ENCODE measurements around the gene NT5C1A. TPM values are rescaled to one million over a fixed set of nuclear protein-coding genes. Genes with fewer than 3 reads are reported as not detected.
A peak's percentile ranks its signal among the peaks of the same experiment; 100 is the strongest.

The NT5C1A gene
- total RNA-seq, 6 experiments from 2014 or later: not detected

DNA sequence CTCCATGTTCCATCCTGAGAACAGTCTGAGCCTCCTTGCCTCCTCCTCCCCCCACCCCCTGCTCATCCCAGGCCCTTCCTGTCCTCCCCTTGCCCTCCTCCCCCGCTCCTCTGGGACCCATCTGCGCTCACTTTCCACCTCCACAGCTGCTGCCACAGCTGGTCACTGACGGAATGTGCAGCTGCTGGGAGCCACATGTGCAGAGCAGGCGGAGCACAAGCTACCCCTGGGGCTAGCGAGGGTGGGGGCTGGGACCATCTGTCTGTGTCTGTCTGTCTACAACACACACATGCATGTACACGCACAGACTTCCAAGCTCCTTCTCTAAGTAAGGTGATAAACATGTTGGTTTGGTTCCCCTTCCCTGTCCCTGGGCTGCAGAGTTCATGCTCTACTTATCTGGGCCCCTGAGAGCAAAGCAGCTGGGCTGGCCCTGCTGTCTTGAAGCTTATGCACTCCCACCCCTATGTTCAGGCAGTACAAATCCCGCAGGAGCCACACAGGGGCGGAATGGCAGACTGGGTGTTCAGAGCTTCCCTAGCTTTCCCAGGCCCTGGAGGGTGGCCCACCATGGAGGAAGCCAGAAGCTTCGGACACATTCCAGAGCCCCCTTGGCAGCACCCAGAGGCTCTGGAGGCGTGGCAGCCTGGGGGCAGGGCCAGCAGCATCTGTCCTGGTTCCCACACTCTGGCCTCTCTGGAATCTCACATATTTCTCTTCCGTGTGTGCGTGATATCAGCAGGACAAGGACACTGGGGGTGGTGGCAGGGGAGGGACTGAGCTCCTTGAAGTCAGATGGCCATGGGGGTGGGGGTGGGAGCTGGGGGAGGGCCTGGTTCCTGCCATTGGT is 25.4 kb downstream of the NT5C1A start:
- TF ChIP-seq, protein P1, sequence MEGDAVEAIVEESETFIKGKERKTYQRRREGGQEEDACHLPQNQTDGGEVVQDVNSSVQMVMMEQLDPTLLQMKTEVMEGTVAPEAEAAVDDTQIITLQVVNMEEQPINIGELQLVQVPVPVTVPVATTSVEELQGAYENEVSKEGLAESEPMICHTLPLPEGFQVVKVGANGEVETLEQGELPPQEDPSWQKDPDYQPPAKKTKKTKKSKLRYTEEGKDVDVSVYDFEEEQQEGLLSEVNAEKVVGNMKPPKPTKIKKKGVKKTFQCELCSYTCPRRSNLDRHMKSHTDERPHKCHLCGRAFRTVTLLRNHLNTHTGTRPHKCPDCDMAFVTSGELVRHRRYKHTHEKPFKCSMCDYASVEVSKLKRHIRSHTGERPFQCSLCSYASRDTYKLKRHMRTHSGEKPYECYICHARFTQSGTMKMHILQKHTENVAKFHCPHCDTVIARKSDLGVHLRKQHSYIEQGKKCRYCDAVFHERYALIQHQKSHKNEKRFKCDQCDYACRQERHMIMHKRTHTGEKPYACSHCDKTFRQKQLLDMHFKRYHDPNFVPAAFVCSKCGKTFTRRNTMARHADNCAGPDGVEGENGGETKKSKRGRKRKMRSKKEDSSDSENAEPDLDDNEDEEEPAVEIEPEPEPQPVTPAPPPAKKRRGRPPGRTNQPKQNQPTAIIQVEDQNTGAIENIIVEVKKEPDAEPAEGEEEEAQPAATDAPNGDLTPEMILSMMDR (IDR thresholded peaks at IDR 0.05): no peak
- no peak overlapping the region for H3K4me3 Mint-ChIP-seq
- H3K4me1 Mint-ChIP-seq (ENCODE audit: low read depth): peaks cover 24% of the 10 kb centered on the region
- DNase-seq: peak; percentile 35
- H3K36me3 Mint-ChIP-seq (ENCODE audit: low read depth): no peaks in the 10 kb centered on the region
- no peaks in the 10 kb centered on the region for H3K9me3 Mint-ChIP-seq
- H3K27ac Mint-ChIP-seq: no peak overlapping the region
- peaks cover 10% of the 10 kb centered on the region for H3K27me3 Mint-ChIP-seq (ENCODE audit: insufficient read depth)

DNA sequence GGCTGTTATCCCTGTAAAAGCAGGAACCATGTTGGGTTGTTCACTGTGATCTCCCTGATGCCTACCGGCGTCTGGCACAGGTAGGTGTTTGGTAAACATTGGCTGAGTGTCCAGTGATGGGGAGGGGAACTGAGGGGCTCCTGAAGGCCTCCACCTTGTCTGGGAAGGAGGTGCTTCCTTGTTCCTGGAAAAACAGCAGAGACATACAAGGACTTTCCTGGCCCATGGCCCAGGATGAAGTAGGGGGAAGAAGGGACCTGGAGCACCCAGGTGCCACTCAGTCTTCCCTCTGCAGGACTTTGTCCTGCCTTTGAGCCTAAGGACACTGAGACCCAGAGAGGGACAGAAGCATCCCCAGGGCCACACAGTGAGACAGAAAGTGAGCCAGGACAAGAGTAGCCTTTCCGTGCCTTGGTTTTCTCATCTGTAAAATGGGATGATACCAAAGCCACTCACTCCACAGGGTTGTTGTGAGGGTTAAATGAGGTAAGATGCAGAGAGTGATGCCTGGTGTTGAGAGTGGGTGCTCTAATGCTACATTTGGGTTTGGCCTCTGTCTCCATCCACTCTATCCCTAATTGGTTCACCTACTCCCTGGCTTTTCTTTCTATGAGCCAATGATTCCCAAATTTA is 26.4 kb downstream of the NT5C1A start:
- DNase-seq: no peak
- TF ChIP-seq, protein P1 (IDR thresholded peaks at IDR 0.05): no peak
- Mint-ChIP-seq H3K9me3 (no peaks in the 10 kb centered on the region), H3K27ac (no peak overlapping the region), H3K36me3 (ENCODE audit: low read depth) (no peaks in the 10 kb centered on the region), H3K27me3 (ENCODE audit: insufficient read depth) (peaks cover 11% of the 10 kb centered on the region), H3K4me1 (ENCODE audit: low read depth) (peaks cover 24% of the 10 kb centered on the region), H3K4me3 (no peak overlapping the region)

DNA sequence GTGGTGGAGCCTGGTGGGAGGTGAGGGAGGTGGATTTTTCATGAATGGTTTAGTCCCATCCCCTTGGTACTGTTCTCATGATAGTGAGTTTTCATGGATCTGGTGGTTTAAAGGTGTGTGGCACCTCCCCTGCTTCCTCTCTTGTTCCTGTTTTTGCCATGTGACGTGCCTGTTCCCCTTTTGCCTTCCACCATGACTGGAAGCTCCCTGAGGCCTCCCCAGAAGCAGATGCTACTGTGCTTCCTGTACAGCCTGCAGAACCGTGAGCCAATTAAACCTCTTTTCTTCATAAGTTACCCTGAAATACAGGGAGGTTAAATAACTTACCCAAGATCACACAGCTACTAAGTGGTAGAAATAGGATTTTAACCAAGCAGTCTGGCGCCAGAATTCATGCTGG is 28.2 kb downstream of the NT5C1A start:
- H3K27ac Mint-ChIP-seq: no peak overlapping the region; the same call in 1 of the 2 replicates
- H3K9me3 Mint-ChIP-seq: no peaks in the 10 kb centered on the region
- TF ChIP-seq, protein P1 (IDR thresholded peaks at IDR 0.05): no peak
- peaks cover 13% of the 10 kb centered on the region for H3K27me3 Mint-ChIP-seq (ENCODE audit: insufficient read depth)
- peaks cover 24% of the 10 kb centered on the region for H3K4me1 Mint-ChIP-seq (ENCODE audit: low read depth)
- H3K36me3 Mint-ChIP-seq (ENCODE audit: low read depth): no peaks in the 10 kb centered on the region
- no peak for DNase-seq
- H3K4me3 Mint-ChIP-seq: no peak overlapping the region

GRCh38 chr1:39642796-39643195 is 29.1 kb downstream of the NT5C1A start:
- Mint-ChIP-seq H3K27me3 (ENCODE audit: insufficient read depth) (peaks cover 20% of the 10 kb centered on the region), H3K4me3 (no peak overlapping the region), H3K27ac (no peak overlapping the region), H3K36me3 (ENCODE audit: low read depth) (no peaks in the 10 kb centered on the region), H3K4me1 (ENCODE audit: low read depth) (peaks cover 24% of the 10 kb centered on the region), H3K9me3 (no peaks in the 10 kb centered on the region)
- TF ChIP-seq, protein P1 (IDR thresholded peaks at IDR 0.05): no peak
- DNase-seq: peak; percentile 42

DNA sequence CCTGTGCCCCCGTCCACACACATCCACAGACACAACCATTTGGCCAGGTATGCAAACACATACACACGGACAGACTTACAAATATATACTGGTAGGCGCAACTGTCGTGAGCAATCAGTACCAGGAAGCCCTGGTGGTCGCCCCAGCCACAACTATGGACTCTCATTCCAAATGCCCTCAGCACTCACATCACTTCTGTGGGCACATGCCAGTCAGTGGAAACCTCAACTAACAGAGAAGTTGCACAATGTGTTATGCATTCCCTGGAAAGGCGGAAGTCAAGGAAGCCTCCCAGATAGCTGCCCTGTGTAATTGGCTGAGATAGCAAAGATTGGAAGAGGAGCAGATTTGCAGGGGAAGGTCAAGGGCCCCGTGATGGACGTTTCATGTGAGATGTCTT is 31.0 kb downstream of the NT5C1A start:
- DNase-seq: no peak
- H3K4me1 Mint-ChIP-seq (ENCODE audit: low read depth): peaks cover 12% of the 10 kb centered on the region
- H3K4me3 Mint-ChIP-seq: no peak overlapping the region
- no peak overlapping the region for H3K27ac Mint-ChIP-seq
- TF ChIP-seq, protein P1 (IDR thresholded peaks at IDR 0.05): no peak
- H3K36me3 Mint-ChIP-seq (ENCODE audit: low read depth): no peaks in the 10 kb centered on the region
- no peaks in the 10 kb centered on the region for H3K9me3 Mint-ChIP-seq
- peaks cover 35% of the 10 kb centered on the region for H3K27me3 Mint-ChIP-seq (ENCODE audit: insufficient read depth)
